MCF 10A (cell line): Measurements from ENCODE around the gene FARP1. TPM values are rescaled to one million over a fixed set of nuclear protein-coding genes. Genes with fewer than 3 reads are reported as not detected.

Experiments
- BruUV-seq: library from RNA; stranded (reverse); fragments of 400-500 nt; replicated peaks from 2 replicates; lab custom pipeline; 2021; lab: Mats Ljungman, UMichigan
- CTCF ChIA-PET: fragments of 300-600 bp; sonication (Branson Sonifier 250); formaldehyde crosslinking; extraction: SDS; loops from one replicate; lab custom pipeline; 2021; ENCODE audit warnings: antibody characterized with exemption, inconsistent platforms; lab: Yijun Ruan, JAX
- POLR2A ChIA-PET: fragments of 300-600, 350-650 bp; sonication (Branson Sonifier 250); formaldehyde crosslinking; extraction: SDS; loops from one replicate; lab custom pipeline; 2020; ENCODE audit warnings: antibody characterized with exemption, inconsistent platforms; lab: Yijun Ruan, JAX
- DNase-seq: peaks from one replicate; pipeline ENCODE4 v3.0.0-alpha.2; 2018; ENCODE audit not compliant: unreplicated experiment
- H3K27ac Mint-ChIP-seq: one replicate; pipeline ENCODE4 v1.8.0; 2022; ENCODE audit warnings: mild to moderate bottlenecking, low read depth, mixed read lengths; ENCODE audit not compliant: unreplicated experiment
- H3K27me3 Mint-ChIP-seq: one replicate; pipeline ENCODE4 v1.8.0; 2022; ENCODE audit warnings: mixed read lengths; ENCODE audit not compliant: insufficient read depth, unreplicated experiment
- H3K36me3 Mint-ChIP-seq: one replicate; pipeline ENCODE4 v1.8.0; 2022; ENCODE audit warnings: mild to moderate bottlenecking, moderate library complexity, mixed read lengths; ENCODE audit not compliant: insufficient read depth, unreplicated experiment
- H3K4me1 Mint-ChIP-seq: one replicate; pipeline ENCODE4 v1.8.0; 2022; ENCODE audit warnings: mixed read lengths; ENCODE audit not compliant: insufficient read depth, unreplicated experiment
- H3K4me3 Mint-ChIP-seq: one replicate; pipeline ENCODE4 v1.8.0; 2022; ENCODE audit warnings: mild to moderate bottlenecking, moderate library complexity, mixed read lengths; ENCODE audit not compliant: unreplicated experiment
- H3K9me3 Mint-ChIP-seq: one replicate; pipeline ENCODE4 v1.8.0; 2022; ENCODE audit warnings: mixed read lengths; ENCODE audit not compliant: unreplicated experiment
- intact Hi-C: fragments of 100-400 bp; cut with micrococcal nuclease; formaldehyde crosslinking; loops from 2 replicates; pipeline ENCODE4 v1.14.1; 2022
- microRNA-seq: library from miRNA; unstranded; fragments of <30 nt; microRNA quantifications from one replicate; pipeline ENCODE4 v1.2.0, GENCODE V29; 2022
- total RNA-seq: library from RNA; stranded (reverse); gene quantifications from 2 replicates; pipeline ENCODE4 v1.2.3, GENCODE V29; 2022
- TF ChIP-seq, protein P1 (sequence below): fragments of 200-600 bp; IDR thresholded peaks from one replicate; pipeline ENCODE4 v1.8.0; 2022; ENCODE audit warnings: antibody characterized with exemption, mild to moderate bottlenecking; ENCODE audit not compliant: unreplicated experiment

Gene FARP1
- total RNA-seq, 1 experiment from 2014 or later: 30.1 TPM

GRCh38 chr13:98503175-98504028 lies 360.5 kb downstream of the FARP1 start:
- BruUV-seq: no TSS peak
- TF ChIP-seq, protein P1, sequence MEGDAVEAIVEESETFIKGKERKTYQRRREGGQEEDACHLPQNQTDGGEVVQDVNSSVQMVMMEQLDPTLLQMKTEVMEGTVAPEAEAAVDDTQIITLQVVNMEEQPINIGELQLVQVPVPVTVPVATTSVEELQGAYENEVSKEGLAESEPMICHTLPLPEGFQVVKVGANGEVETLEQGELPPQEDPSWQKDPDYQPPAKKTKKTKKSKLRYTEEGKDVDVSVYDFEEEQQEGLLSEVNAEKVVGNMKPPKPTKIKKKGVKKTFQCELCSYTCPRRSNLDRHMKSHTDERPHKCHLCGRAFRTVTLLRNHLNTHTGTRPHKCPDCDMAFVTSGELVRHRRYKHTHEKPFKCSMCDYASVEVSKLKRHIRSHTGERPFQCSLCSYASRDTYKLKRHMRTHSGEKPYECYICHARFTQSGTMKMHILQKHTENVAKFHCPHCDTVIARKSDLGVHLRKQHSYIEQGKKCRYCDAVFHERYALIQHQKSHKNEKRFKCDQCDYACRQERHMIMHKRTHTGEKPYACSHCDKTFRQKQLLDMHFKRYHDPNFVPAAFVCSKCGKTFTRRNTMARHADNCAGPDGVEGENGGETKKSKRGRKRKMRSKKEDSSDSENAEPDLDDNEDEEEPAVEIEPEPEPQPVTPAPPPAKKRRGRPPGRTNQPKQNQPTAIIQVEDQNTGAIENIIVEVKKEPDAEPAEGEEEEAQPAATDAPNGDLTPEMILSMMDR: no peak
- Mint-ChIP-seq H3K4me3 (no peak overlapping the region), H3K9me3 (no peaks in the 10 kb centered on the region), H3K4me1 (peaks cover 39% of the 10 kb centered on the region), H3K36me3 (peaks cover 18% of the 10 kb centered on the region), H3K27me3 (no peaks in the 10 kb centered on the region), H3K27ac (peak overlapping the region; percentile 18)
- POLR2A ChIA-PET: interaction anchor here (0.9 to 2.8 kb wide), 4 partner anchors 15 to 69 kb away, joined by 3 to 16 read pairs (median 3); no protein-coding TSS in a partner anchor
- CTCF ChIA-PET: interaction anchor here (0.6 to 3.9 kb wide), 4 partner anchors 10 to 150 kb away, joined by 3 to 15 read pairs (median 4); no protein-coding TSS in a partner anchor
- no peak for DNase-seq
- intact Hi-C loops: no loop called here

GRCh38 chr13:98504029-98504351 lies 361.1 kb downstream of the FARP1 start:
- no peaks in the 10 kb centered on the region for H3K9me3 Mint-ChIP-seq
- BruUV-seq: no TSS peak
- TF ChIP-seq, protein P1: no peak
- H3K27me3 Mint-ChIP-seq: no peaks in the 10 kb centered on the region
- no peak overlapping the region for H3K4me3 Mint-ChIP-seq
- POLR2A ChIA-PET: interaction anchor here (0.9 to 2.8 kb wide), 3 partner anchors 16 to 69 kb away, joined by 3 to 16 read pairs (median 3); no protein-coding TSS in a partner anchor
- peaks cover 13% of the 10 kb centered on the region for H3K36me3 Mint-ChIP-seq
- intact Hi-C loops: no loop called here
- peak overlapping the region; percentile 18 for H3K27ac Mint-ChIP-seq
- H3K4me1 Mint-ChIP-seq: peaks cover 44% of the 10 kb centered on the region
- CTCF ChIA-PET: interaction anchor here (0.8 to 3.9 kb wide), 4 partner anchors 10 to 150 kb away, joined by 3 to 15 read pairs (median 4); no protein-coding TSS in a partner anchor
- no peak for DNase-seq

GRCh38 chr13:98504371-98504963 lies 361.6 kb downstream of the FARP1 start:
- peaks cover 48% of the 10 kb centered on the region for H3K4me1 Mint-ChIP-seq
- H3K36me3 Mint-ChIP-seq: peaks cover 9% of the 10 kb centered on the region
- CTCF ChIA-PET: interaction anchor here (0.8 to 3.9 kb wide), 5 partner anchors 11 to 149 kb away, joined by 3 to 15 read pairs (median 4); partner anchors contain the start of gene STK24
- no peak for DNase-seq
- no peaks in the 10 kb centered on the region for H3K9me3 Mint-ChIP-seq
- intact Hi-C loops: no loop called here
- TF ChIP-seq, protein P1: no peak
- no peaks in the 10 kb centered on the region for H3K27me3 Mint-ChIP-seq
- no peak overlapping the region for H3K27ac Mint-ChIP-seq
- POLR2A ChIA-PET: interaction anchor here (1.1 to 5.7 kb wide), 3 partner anchors 16 to 67 kb away, joined by 3 to 45 read pairs (median 16); no protein-coding TSS in a partner anchor
- no peak overlapping the region for H3K4me3 Mint-ChIP-seq
- BruUV-seq: no TSS peak

Small RNA genes lying within 50 kb of the gene (microRNA-seq; reads per million reads assigned to microRNA genes)
- not detected for gene MIR3170

Other genes starting within 250 kb of the FARP1 start
- 152 and 200 TPM in 2 replicates for gene IPO5, start 189.4 kb upstream of the FARP1 start, total RNA-seq
- not detected in 2 replicates for gene RNF113B, start 34.2 kb downstream of the FARP1 start, total RNA-seq